HUES48 (cell line): ENCODE data around the gene KDM2B.

Experiments
- H3K27ac ChIP-seq: one replicate; pipeline ENCODE4 v1.7.0; 2013; ENCODE audit warnings: low read depth, low read length, inconsistent platforms
- H3K27me3 ChIP-seq: 2 replicates; pipeline ENCODE4 v1.6.1; 2013; ENCODE audit warnings: mild to moderate bottlenecking, low read length; ENCODE audit not compliant: control insufficient read depth, insufficient read depth
- H3K36me3 ChIP-seq: 2 replicates; pipeline ENCODE4 v1.6.1; 2013; ENCODE audit warnings: low read length; ENCODE audit not compliant: control insufficient read depth, insufficient read depth
- H3K4me1 ChIP-seq: 2 replicates; pipeline ENCODE4 v1.6.1; 2013; ENCODE audit warnings: mild to moderate bottlenecking, low read length; ENCODE audit not compliant: control insufficient read depth, insufficient read depth
- H3K4me3 ChIP-seq: 2 replicates; pipeline ENCODE4 v1.5.1; 2013; ENCODE audit warnings: mild to moderate bottlenecking, low read depth, low read length
- H3K9ac ChIP-seq: 2 replicates; pipeline ENCODE4 v1.6.1; 2013; ENCODE audit warnings: mild to moderate bottlenecking, low read depth, low read length, moderate library complexity
- H3K9me3 ChIP-seq: 2 replicates; pipeline ENCODE4 v1.6.1; 2013; ENCODE audit warnings: low read length; ENCODE audit not compliant: control insufficient read depth, insufficient read depth

Gene KDM2B

DNA sequence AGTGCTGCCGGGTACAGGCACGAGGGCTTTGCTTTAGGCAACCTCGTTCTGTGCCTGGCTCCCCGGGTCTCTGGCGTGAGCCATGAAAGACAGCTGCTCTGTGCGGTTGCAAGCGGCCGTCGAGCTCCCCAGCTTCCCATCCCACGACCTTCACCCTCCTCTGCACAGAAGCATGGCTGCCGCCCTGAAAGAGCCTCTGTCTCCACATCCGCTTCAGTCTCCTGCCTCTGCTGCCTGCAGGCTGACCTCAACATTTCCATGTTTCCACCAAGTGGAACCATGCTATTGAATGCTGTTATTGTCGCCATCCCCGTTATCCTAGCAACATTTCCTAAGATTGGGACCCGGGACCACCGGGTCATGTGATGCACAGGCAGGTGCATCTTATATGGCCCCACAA, 57.1 kb downstream of the KDM2B start:
- Histone ChIP-seq H3K9ac (no peak overlapping the region), H3K36me3 (peaks cover 78% of the 10 kb centered on the region), H3K27ac (no peak overlapping the region)

DNA sequence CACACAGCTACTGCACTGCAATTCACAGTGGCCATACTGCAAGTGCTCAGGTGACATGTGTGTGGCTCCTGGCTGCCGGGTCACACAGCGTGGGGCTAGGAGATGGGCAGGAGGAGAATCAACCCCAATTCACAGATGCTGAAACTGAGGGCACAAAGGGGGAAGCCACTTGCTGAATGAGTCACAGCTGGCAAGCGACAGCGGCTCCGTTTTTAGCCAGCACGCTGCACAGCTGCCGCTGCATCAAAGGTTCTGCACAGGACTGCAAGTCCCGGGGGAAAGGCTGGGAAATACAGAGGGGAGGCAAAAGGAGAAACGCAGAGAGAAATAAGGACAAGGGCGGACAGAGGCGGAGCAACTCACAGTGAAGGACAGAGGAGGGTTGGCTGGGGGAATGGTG, 57.9 kb downstream of the KDM2B start:
- Histone ChIP-seq H3K4me3 (no peak overlapping the region), H3K4me1 (0 out of 2 replicates have a peak, but pooled peaks cover 3% of the 10 kb centered on the region)

More for the DNA sequence above, 57.1 kb downstream of the KDM2B start:
- no peak overlapping the region for H3K4me3 ChIP-seq
- 0 out of 2 replicates have a peak, but pooled peaks cover 3% of the 10 kb centered on the region for H3K4me1 ChIP-seq
- H3K27me3 ChIP-seq: no peaks in the 10 kb centered on the region
- no peaks in the 10 kb centered on the region for H3K9me3 ChIP-seq

DNA sequence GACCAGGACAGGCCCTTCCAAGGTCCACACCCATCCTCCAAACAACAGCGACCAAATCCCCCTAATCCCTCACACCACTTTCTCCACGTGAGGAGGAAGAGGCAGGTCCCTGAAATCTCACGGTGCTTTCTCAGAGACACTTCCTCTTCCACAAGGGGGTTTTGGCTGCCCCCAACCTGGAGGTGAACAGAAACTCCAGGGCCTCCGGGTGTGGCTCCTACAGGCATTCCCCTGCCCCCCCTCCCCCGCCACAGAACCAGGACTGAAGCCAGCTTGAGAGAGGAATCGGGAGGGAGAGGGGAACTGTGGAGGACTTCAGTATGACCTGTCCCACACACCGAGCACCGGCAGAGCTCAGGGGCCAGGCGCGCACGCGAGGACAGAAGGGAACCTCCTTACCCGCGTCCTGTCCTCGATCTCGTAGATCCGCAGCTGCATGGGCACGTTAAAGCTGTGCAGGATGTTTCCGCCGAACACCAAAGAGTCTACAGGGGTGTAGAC, 60.2 kb downstream of the KDM2B start:
- Histone ChIP-seq H3K36me3 (peaks cover 82% of the 10 kb centered on the region), H3K4me1 (0 out of 2 replicates have a peak, but pooled peaks cover 6% of the 10 kb centered on the region), H3K9ac (no peak overlapping the region), H3K27me3 (no peaks in the 10 kb centered on the region), H3K27ac (no peak overlapping the region), H3K9me3 (peaks cover 2% of the 10 kb centered on the region; the same call in 1 of the 2 replicates), H3K4me3 (no peak overlapping the region)

More for the DNA sequence above, 57.9 kb downstream of the KDM2B start:
- H3K27ac ChIP-seq: no peak overlapping the region
- H3K9me3 ChIP-seq: no peaks in the 10 kb centered on the region
- no peak overlapping the region for H3K9ac ChIP-seq
- H3K27me3 ChIP-seq: no peaks in the 10 kb centered on the region
- peaks cover 80% of the 10 kb centered on the region for H3K36me3 ChIP-seq

DNA sequence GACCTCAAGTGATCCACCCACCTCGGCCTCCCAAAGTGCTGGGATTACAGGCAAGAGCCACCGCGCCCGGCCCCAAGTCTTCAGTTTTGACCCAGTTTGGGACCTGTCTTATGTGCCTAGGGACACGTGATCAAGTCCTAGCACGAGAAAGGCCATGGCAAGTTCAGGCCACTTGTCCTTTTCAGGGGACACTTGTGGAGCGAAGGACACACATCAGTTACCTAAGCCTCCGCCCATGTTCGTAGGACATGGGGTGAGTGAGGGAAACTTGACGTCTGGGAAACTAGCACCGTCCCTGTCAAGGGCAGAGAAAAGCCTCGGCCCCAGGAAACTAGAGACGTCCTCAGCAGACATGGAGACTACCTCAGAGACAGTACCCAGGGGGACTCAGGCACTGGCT, 60.7 kb downstream of the KDM2B start:
- Histone ChIP-seq H3K4me3 (no peak overlapping the region), H3K27me3 (no peaks in the 10 kb centered on the region), H3K27ac (no peak overlapping the region), H3K36me3 (peaks cover 79% of the 10 kb centered on the region), H3K9ac (no peak overlapping the region), H3K9me3 (peaks cover 2% of the 10 kb centered on the region; the same call in 1 of the 2 replicates), H3K4me1 (0 out of 2 replicates have a peak, but pooled peaks cover 6% of the 10 kb centered on the region)

DNA sequence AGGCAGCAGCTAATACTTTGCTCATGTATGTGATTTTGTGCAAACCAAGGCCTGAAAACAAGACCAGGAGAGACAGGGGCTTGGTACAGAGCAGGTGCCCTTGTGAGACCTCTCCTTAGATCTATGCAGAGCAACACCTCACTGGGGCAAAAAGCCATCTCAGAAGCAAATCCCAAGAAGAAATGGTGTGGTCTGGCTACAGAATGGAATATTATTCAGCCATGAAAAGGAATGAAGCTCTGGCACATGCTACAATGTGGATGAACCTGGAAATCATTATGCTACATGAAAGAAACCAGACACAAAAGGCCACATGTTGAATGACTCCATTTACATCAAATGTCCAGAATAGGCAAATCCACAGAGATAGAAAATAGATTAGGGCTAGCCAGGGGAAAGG, 61.6 kb downstream of the KDM2B start:
- Histone ChIP-seq H3K36me3 (peaks cover 72% of the 10 kb centered on the region), H3K9ac (no peak overlapping the region), H3K4me1 (0 out of 2 replicates have a peak, but pooled peaks cover 2% of the 10 kb centered on the region), H3K27me3 (no peaks in the 10 kb centered on the region), H3K4me3 (no peak overlapping the region), H3K9me3 (peaks cover 2% of the 10 kb centered on the region; the same call in 1 of the 2 replicates), H3K27ac (no peak overlapping the region)

DNA sequence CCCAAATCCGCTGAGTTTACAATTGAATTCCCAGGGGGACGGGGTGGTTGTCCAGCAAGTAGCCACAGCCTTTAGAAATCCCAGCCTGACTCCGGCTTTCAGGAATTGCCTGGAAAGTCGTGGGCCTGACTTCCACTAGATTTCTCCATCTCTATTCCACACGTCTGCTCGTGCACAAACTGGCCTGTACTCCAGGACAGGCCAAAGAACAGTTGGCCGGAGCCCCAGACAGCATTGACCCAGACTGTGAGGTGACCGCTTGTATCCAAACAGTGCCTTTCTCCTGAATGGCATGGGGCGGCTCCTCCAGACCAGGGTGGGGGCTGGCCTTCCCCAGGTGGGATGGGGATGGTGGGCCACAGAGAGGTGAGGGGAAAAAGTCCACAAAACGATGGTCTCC, 62.2 kb downstream of the KDM2B start:
- peak overlapping the region; percentile 27 for H3K27ac ChIP-seq
- 0 out of 2 replicates have a peak, but pooled peaks cover 2% of the 10 kb centered on the region for H3K4me1 ChIP-seq
- H3K36me3 ChIP-seq: peaks cover 67% of the 10 kb centered on the region
- H3K9ac ChIP-seq: no peak overlapping the region
- H3K9me3 ChIP-seq: peaks cover 2% of the 10 kb centered on the region; the same call in 1 of the 2 replicates
- H3K27me3 ChIP-seq: no peaks in the 10 kb centered on the region
- H3K4me3 ChIP-seq: no peak overlapping the region

DNA sequence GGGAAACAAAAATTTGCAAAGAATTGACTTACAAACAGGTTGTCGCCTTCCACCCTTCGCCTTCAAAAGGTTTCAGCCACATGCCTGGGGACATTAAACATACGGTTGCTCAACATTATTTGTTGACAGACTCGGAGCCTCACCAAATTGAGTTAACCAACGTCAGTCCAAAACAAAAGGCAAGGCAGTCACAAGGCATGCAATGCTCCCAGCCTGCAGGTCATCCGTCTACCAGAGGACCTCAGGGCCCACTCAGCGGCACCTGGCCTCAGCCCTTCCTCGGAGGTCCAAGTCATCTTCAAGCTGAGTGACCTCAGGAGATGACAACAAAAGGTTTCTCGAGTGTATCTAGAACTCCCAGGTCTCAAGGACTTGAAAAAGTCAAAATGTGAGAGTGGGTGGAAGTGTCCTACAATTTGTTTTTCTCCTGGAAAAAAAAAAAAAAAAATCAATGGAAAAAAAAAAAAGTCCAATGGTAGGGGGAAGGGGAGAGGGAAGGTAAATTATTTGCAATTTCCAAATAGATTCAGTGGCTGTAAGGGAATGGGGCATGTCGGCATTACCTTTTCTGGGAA, 64.3 kb downstream of the KDM2B start:
- peak overlapping the region; percentile 76 for H3K27ac ChIP-seq
- H3K9me3 ChIP-seq: peaks cover 2% of the 10 kb centered on the region; the same call in 1 of the 2 replicates
- H3K4me1 ChIP-seq: 0 out of 2 replicates have a peak, but pooled peaks cover 2% of the 10 kb centered on the region
- no peak overlapping the region for H3K4me3 ChIP-seq
- no peaks in the 10 kb centered on the region for H3K27me3 ChIP-seq
- H3K9ac ChIP-seq: no peak overlapping the region
- peaks cover 71% of the 10 kb centered on the region for H3K36me3 ChIP-seq

DNA sequence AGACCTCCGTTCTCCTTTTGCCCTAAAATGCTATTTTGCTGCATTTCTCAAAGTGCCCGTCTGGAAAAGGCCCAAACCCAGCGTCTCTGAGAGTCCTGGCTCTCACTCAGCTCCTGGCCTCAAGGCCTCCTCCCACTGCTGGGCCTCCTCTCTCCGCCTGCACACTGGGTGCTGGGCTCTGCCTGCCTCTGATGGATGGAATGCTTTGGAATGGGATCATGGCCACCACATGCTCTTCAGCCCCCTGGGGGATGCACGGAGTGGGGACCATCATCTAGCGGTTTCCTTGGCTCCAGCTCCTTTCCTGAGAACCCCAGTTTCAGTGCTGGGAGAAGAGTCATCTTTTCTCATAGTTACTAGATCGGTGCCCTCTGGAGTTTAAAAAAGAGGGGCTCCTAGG, 65.2 kb downstream of the KDM2B start:
- peaks cover 71% of the 10 kb centered on the region for H3K36me3 ChIP-seq

DNA sequence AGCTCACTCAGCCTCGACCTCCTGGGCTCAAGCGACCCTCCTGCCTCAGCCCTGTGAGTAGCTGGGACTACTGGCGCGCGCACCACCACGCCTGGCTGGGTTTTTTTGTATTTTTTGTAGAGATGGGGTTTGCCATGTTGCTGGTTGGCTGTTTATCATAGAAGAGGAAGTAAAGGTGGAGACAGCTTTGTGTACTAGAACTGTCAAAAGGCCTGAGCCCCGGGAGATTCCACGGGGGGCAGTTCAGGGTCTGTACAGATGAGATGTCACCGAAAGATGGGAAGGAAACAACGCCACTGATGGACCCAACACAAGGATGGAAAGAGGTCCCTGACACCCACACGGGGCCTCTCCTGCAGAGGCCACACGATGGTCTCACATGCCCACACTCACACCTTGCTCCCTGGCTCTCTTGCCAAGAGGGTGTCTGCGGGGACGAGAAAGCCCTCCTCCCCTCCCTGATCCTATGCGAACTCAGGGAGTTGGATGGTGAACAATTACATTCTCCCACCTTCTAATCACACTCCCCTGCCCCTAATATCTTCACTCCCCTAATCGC, 66.6 kb downstream of the KDM2B start:
- no peaks in the 10 kb centered on the region for H3K27me3 ChIP-seq
- no peak overlapping the region for H3K27ac ChIP-seq
- H3K4me1 ChIP-seq: 0 out of 2 replicates have a peak, but pooled peaks cover 2% of the 10 kb centered on the region
- peaks cover 69% of the 10 kb centered on the region for H3K36me3 ChIP-seq
- H3K4me3 ChIP-seq: no peak overlapping the region
- peaks cover 2% of the 10 kb centered on the region; the same call in 1 of the 2 replicates for H3K9me3 ChIP-seq
- H3K9ac ChIP-seq: no peak overlapping the region

More for the DNA sequence above, 65.2 kb downstream of the KDM2B start:
- H3K9ac ChIP-seq: no peak overlapping the region
- H3K27ac ChIP-seq: peak overlapping the region; percentile 71
- no peaks in the 10 kb centered on the region for H3K27me3 ChIP-seq
- H3K9me3 ChIP-seq: peaks cover 2% of the 10 kb centered on the region; the same call in 1 of the 2 replicates
- H3K4me1 ChIP-seq: 0 out of 2 replicates have a peak, but pooled peaks cover 2% of the 10 kb centered on the region
- H3K4me3 ChIP-seq: no peak overlapping the region

DNA sequence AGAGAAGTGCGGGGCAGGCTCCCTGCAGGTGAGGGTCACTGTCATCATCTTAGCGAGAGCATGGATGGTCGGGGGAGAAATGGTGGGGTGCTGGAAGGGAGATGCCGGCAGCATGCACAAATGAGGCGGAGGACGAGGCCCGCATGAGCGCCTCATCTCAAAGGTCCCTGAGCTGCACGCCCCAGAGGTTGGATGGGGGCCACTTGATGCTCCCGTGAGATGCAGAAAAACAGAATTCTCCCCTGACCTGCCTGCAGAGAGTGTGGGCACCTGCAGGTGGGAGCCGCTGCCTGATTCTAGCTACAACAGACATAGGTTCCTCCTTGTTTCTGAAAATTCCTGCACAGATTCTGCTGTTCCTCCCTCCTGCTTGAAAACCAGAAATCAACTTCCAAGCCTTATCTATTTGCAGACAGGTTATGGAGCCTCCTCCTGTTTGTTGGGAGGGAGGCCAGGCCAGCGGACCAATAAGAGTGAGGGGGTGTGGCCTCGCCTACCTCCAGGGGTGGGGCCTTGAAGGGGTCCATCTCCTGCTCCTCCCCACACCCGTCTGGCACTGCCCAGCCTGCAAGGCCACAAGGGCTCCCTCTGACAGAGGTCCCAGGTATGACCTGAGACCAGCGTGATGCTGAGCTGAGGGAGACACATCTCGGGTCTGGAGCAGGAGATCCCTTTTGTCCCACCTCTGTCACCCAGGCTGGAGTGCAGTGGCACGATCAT, 67.2 kb downstream of the KDM2B start:
- Histone ChIP-seq H3K36me3 (peaks cover 69% of the 10 kb centered on the region), H3K9me3 (peaks cover 2% of the 10 kb centered on the region; the same call in 1 of the 2 replicates), H3K27ac (no peak overlapping the region), H3K4me3 (no peak overlapping the region), H3K27me3 (no peaks in the 10 kb centered on the region), H3K9ac (no peak overlapping the region), H3K4me1 (0 out of 2 replicates have a peak, but pooled peaks cover 2% of the 10 kb centered on the region)
